Measurements from ENCODE around the gene SSRP1.
"Not testable (repeated sequence)": the region's sequence is repeated elsewhere in the genome, so short reads cannot be mapped to it uniquely, and the experiment has no call there.

Gene SSRP1

DNA sequence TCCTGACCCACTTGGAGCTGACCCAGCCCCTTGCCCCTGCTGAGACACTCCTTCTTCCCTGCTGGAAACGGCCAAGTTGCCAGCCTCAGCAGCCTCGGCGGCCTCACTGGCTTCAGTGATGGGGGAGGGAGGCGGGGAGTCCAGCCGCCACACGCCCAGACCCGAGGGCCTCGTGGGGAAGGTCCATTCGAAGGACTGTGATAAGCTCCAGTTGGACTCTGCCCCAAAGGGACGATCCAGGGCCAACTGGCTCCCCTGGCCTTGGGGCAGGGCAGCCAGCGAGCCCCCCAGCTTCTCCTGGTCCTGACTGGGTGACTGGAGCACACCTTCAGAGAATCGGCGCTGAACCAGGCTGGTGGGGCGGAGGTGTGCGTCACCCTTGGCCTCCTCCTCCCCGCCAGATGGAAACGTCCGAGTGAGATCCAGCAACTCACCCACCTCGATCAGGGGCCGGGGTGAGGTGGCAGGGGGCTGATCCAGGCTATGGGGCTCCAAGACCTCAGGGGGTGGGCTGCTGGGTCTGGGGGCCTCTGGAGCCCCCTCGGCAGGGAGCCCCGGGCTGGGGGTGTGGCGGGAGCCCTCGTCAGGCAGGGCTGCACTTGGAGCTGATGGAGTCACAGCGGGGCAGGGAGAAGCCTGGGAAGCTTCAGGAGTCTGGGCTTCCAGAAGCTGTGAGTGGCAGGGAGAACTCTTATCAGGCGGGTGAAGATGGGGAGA, 22.5 kb downstream of the SSRP1 start:
- DNase-seq = no peak

DNA sequence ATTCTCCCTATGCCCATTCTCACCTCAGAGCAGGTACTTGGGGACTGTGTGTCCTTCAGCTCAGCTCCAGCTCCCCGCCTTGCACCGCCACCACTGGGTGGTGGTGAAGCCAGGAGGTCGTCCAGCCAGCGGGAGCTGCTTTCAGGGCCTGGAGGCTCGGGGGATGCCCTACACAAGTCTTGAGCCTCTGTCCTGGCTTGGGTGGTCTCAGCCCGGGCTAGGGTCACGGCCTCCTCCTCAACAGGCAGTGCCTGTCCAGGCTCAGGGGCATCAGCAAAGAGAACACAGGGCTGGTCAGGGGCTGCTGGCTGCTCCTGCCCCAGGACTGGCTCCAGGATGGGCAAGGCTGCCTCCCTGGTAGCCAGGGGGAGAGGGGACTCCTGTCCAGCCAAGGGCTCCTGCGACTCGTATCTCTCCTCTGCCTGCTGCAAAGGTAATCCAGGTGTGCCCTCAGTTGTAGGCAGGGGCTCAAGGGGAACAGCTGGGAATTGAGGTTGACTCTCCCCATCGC, 23.1 kb downstream of the SSRP1 start:
- DNase-seq = no peak

DNA sequence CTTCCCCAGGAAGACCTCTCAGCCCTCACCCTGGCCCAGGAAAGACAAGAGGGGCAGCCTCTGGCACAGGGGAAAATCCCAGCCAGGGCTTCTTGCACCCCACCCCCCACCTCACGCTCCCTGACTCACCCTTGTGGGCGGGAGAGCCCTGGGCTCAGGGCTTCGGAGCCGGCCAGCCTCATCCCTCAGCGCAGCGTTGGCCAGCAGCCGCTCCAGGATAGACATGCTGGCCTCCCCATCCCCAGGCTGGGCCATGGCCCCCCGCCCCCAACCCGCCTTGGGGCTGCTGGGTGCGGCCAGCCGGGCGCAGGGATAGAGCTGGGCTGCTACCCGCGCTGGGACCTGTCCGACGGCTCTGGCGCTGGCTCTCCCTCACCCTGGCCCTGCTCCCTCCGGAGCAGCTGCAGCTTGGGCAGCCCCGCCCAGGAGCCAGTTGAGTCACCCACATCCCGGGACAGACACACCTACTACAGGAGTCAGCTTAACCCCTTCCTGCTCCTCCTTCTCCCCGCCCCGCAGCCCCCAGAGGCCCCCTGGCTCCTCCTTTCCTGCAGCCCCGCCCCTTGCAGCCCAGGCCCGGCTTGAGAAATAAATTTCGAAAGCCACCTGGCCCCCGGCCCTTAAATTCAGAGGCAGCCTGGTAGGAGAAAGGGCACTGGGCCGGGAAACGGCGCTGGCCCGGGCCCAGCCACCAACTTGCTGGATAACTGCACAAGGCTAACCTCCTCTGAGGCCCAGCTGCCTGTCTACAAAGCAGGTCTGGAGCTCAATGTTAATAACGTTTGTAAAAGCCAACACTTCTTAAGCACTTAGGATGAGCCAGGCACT, 24.4 kb downstream of the SSRP1 start:
- DNase-seq = peak; percentile 81 to 94 (median 88)

DNA sequence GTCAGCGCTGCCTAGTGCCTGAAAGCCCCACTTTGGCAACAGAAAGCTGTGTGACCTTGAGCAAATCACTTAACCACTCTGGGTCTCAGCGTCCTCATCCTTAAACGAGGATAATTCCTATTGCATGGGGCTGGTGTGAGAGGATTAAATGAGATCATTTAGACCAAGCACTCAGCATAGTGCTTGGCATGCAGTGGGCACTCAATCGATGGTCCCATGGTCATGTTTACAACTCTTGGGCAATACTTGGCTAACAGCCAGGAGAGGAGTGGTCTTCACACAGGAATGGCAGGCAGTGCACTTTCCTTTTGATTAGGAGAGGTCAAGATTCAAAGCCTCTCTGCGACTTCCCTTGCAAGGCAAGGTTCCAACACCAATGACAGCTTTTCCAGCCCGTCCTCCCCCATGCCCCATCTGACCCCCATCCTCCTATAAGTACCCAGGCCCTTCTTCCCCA, 25.0 kb downstream of the SSRP1 start:
- DNase-seq = peak in 1 of 3 donors; percentile 24

DNA sequence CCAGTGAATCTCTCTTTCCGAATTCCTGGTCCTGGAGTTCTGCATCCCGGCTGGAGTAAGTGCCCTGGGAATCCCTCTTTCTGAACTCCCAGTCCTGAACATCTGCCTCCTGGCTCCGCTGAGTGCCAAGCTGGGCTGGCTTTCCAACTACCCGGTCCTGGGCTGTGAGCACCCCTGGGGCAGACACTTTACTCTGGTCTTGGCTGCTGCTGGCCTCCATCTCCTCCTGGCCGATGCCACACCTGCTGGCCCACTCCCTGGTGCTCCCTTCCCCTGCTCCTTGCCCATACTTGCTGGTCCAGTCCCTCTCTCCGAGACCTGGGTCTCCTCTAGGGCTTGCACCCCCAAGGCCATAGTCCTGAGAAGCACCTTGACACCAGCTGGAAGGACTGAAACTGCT, 25.6 kb downstream of the SSRP1 start:
- DNase-seq = no peak

DNA sequence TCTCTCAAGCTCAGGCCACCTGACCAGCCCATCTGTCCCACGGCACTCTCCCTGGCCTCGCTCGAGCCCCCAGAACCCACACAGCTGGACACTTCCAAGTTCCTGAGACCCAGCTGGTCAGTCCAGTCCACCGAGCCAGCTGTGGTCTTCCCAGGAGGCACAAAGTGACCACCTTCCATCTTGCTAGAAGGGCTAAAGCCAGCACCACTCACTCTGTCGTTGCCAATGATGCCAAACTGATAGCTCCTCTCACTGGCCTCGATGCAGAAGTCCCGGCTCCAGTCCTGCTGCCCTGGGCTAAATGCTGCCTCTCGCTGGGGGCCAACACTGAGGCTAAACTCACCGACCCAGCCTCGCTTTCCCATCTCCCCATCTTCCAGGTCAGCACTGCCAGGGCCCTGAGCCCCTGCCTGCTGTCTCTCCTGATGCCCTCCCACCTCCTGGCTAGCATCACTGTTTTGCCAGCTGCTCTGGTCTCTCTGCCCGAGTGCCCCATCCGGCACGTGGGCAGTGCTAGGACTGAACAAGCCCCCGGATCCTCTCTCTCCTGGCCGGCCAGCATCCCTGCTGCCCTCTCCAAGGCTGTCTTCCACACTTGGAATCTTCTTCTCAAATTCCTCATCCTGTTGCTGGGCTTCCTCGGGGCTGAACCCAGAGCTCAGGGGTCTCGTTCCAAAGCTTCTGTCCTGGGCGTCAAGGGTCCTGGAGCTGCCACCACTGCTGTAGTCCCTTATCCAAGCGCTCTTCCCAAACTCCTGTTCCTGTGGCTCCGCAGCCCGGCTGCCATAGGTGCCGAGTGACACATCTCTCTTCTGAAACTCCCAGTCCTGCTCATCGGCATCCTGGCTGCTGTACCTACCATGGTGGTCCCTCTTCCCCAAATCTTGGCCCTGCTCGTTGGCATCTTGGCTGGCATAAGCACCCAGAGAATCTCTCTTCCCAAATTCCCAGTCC, 26.3 kb downstream of the SSRP1 start:
- no peak for DNase-seq

DNA sequence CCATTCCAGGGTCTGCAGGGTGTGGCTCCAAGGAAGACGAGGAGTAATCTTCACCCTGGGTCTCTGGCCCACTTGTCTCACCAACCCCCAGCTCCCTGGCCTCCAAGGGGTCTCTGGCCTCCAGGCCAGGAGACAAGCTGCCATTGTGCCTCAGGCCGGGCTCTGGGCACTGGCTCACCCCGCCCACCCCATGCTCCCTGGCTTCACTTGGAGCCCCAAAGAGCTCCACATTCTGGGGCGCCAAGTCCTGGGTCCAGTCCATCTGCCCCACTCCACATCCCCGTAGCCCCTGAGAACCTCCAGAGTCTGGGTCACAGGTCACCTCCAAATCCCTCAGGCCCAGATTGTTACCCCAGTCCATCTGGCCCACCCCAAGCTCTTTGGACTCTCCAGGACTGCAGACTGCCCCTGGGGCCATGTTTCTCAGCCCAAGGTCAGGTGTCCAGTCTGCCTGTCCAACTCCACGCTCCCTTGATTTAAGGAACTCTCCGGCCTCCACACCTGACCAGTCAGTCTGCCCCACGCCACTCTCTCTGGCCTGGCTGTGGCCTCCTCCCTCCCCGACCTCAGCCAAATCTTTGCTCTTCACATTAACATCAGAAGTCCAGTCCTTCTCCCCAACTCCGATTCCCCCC, 27.1 kb downstream of the SSRP1 start:
- no peak for DNase-seq

DNA sequence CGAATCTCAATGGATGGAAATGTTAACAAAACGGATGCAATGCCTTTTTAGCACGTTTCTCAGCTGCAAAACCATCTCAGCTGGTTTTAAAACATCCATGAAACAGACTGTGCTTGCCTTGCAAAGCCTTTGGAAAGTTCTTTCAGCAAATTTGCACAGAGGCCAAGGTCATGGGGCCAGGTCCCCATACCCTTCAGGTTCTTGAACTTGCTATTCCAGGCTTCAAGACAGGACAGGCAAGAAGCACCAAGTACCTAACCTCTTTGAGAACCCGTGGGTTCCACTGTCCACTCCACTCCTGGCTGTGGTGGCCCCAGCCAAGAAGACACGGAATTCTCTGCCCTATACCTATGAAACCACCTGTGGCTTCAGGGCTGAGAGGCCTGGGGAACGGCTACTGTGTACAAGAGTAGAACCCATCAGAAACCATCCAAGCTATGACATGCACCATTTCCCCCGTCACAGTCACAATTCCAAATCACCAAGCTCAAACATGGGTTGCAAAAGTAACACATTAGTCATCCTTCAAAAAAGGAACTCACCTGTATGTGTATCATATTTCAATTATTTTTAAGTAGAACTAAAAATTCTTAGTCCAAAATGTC, 27.9 kb downstream of the SSRP1 start:
- DNase-seq = no peak

DNA sequence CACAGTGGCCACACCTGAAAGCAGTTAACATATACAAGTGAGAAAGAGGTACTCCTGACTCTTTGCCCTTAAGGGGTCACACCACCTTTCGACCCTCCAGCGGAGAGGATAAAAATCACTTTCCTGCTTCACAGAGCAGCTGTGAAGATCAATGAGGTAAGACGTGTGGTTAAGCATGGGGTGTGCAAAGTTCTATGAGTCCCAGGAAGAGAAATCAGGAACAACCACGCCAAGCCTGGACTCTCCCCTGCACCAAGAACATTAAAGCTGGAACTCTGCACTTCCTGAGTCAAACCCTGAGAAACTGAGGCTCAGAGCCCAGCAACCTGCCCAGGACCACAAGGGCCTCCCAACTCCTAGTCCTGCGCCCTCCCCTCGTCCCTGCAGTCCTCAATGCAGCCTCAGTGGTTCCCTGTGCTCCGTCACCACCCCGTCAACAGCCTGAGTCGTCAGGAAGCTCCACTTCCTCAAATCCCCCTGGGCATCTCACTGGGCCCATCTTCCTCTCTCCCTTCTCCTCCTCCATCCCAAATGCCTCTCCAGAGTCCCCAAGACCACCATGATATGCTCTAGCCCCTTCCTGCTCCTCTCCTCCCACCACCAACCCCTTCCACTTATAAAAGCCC, 28.6 kb downstream of the SSRP1 start:
- DNase-seq = peak; percentile 56 to 68 (median 61)

DNA sequence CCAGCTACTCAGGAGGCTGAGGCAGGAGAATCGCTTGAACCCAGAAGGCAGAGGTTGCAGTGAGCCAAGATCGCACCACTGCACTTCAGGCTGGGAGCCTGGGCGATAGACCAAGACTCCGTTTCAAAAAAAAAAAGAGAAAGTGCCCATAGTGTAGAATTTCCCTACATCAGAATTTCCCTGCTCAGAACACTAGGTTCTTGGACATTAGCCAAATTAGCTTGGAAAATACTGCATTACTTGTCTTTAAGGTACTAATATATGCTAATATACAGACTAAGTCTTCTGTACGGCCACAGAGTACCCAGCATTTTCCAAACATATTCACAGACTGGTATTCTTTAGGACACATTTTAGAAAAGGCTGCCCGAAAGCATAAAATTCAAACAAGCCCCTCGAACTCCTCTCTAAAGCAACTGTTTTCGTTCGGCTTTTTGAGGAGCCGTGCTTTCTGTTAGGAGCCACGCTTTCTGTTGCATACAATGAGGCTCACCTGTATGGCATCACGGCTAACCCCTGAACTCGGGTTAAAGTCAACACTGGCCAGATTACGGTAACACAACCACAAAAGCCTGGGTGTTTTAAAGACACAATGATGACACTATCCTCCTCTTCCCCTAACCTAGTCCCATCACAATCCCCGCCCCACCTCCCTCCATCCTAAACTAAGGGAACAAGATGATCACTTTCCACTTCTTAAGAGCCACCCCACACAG, 29.4 kb downstream of the SSRP1 start:
- DNase-seq = peak in 2 of 3 donors; percentile 30 to 36

DNA sequence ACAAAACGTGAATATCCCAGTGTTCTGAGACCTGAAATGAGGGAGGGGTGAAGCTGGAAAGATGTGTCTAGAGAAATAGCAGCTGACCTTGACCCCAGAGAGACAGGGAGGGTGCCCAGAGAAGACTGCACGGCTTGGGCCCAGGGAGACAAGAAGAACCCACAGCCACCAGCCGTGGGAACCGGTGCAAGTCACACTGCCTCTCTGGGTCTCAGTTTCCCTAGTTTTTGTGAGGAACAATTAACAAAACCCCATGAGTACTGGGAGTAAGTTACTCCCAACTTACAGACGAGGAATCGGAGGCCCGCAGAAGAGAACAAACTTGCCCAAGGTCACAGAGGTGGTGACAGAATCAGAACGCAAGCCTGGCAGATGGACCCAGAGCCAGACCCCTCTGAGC, 30.2 kb downstream of the SSRP1 start:
- DNase-seq = no peak

DNA sequence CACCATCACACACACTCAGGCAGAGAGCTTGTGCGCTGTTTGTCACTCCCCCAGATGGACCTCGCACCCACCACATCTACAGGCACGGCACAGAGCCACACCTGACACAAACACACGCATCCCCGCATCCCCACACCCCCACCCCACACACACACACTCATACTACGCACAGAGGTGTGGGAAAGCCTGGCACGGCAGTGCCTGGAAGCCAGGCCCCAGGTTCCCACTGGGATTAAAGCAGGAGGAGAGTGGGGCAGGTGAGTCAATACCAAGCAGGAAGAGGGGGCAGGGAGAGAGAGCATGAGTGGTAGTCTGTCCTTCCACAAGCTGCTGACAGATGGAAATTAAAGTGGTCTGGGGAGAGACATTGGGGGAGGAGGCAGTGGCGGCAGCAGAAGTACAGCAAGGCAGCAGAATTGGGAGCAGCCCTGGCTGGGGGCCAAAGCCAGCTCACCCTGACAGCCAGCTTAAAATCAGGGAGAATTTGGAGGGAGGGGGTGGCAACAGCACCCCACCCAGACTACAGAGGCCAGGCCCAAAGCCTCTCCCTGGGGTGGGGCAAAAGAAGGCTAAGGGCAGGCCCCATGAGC, 31.6 kb downstream of the SSRP1 start:
- DNase-seq = no peak

DNA sequence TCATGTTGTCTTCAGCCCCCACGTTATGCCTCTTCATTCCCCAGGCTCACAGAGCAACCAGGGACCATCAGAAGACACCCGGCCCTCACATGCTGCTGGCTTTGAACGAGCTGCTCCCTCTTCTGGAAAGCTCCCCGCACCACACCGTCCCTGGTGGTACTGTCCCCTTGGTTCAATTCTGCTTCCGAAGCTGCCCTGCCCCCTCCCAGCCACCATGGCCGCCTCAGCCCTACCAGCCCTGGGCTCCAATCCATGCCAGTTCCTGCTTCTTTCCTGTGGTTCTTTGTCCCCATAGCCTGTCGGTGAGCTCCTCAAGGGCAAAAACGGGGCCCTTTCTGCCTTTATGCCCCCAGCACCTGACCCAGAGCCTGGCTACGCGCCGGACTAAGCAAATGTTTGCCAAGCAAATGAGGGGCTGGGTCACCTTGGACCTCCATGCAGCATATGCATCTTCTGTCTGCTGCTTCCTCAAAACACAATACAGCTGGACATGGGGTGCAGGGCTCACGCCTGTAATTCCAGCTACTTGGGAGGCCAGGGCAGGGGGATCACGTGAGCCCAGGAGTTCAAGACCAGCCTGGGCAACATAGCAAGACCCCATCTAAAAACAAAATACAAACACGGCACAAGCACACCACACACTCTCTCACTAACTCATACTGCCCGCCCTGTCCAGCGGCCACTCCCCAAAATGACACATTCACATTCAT, 32.3 kb downstream of the SSRP1 start:
- DNase-seq = no peak

DNA sequence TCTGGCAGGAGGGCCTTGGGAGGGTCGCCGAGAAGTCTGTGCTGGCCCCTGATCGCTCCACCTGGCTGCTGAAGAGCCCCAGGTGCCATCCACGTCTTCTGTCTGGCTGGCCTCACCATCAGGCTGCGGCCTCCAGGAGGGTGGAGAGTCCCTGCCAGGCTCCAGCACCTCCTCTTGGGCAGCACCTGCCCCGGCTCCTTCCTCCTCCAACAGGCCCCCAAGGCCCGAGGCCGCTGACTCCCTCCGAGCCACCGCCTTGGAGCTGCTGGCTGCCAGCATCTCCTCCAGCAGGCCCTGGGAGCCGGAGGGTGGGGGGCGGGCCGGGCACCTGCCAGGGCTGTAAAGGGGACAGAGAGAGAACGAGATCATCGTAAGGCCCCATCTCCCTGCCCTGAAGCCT, 33.2 kb downstream of the SSRP1 start:
- no peak for DNase-seq

DNA sequence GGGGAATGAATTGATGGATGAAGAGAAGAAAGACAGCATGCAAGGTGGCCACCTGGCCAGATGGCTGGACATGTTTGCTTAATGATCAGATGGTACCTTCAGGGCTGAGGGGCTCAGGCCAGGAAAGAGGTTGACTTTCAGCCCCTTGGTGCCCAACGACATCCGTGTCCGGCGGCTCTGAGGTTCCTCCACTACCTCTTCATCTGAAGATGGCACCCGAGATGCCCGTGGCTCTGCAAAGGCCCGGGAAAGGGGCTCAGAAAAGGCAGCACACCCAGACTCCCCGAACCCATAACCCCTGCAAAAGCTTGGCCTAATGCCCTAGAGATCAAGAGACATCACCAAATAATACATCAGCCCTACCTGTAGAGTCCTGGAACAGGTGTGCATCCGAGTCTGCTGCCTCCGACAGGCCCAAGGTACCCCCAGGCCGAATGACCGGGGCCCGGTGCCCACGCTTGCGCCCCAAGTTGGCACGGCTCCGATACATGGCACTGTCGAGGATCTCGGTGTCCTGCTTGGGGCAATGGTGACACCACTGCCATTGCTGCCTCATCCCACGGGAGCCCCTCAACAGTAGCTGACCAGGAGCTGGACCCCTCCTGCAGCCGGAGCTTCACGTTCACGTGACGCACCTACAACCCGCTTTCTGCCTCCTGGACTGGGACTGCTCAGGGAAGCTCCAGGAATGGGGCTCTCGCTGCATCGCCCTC, 33.8 kb downstream of the SSRP1 start:
- DNase-seq = no peak

DNA sequence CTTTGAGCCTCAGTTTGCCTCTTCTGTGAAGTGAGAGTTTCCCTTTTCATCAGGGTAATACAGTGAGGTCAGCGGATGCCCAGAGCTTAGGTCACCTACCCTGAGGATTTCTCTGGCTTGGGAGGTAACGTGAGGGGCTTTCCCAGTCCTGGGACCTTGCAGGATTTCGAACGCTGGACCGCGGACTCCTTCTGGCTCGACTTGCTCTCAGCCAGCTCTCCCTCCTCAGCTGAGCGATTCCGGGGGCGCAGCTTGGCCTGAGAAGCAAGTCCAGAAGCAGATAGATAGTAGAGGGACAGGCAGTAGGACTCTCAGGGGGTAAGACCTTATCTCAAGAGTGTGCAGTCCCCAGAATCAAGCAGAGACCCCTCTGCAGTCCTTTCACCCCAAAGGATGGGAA, 34.9 kb downstream of the SSRP1 start:
- DNase-seq = no peak

DNA sequence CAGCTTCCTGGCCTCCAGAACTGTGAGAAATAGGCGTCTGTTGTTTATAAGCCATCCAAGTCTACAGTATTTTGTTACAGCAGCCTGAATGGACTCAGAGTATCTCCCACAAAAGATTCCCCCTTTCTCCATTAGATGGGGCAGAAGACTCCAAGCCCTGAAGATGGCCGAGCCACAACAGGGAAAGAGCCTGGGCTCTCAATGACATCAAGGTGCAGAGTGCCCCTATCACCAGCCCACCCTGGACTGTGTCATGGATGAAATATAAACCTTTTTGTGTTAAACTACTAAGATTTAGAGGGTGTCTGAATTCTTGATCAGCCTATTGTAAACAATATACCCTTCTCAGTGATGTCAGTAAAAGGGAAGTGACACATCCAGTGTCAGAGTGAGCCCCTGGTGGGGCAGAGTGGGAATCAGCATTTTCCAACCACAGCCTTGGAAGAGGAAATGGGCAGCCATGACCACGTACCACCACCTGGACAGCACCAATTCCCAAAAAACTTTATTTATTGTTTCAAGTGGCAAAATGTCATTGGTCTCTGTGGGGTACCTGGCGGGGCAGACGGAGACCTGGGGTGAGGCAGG, 36.4 kb downstream of the SSRP1 start:
- no peak for DNase-seq

DNA sequence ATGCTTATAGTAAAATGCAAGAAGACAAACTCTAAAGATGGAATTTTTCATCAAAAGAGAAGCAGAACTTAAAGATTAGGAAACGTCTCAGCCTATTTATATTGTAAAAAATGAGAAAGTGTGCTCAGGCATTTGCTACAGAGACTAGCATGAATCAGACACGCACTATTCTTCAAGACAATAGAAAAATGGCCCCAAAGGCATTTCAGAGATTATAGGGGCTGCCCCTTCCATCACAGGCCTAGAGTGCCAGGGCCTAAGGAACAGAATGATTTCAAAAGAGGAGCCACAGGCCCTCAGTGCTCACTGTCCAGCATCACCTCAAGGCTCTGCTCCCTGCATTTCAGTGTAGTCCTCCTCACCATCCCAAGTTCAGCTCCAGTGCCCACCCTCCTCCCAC, 38.5 kb downstream of the SSRP1 start:
- DNase-seq = no peak

DNA sequence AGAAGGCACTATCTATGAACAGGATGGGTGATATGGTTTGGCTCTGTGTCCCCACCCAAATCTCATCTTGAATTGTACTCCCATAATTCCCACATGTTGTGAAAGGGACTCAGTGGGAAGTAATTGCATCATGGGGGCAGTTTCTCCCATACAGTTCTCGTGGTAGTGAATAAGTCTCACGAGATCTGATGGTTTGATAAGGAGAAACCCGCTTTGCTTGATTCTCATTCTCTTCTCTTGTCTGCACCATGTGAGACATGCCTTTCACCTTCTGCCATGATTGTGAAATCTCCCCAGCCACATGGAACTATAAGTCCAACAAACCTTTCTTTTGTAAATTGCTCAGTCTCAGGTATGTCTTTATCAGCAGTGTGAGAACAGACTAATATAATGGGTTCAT, 39.5 kb downstream of the SSRP1 start:
- DNase-seq = not testable (repeated sequence)

All from suppressor macrophage treated with lipopolysaccharide for 1 hour (primary cell).